ENCODE results near the gene CARMIL3. TPM values are rescaled to one million over a fixed set of nuclear protein-coding genes. Genes with fewer than 3 reads are reported as not detected.
"Not testable (repeated sequence)": the region's sequence is repeated elsewhere in the genome, so short reads cannot be mapped to it uniquely, and the experiment has no call there.

Gene CARMIL3
- 0.33 and 0.42 TPM in 2 replicates for total RNA-seq (2022)
- Bru-seq, nascent RNA = percentile 8 among the genes with signal in this experiment
- BruChase-seq, experiment 1, labeled RNA remaining after a 6-hour chase = percentile 10 among the genes with signal in this experiment
- percentile 17 among the genes with signal in this experiment for BruChase-seq, experiment 2, labeled RNA remaining after a 2-hour chase
- long read RNA-seq = 0 reads

GRCh38 chr14:24051789-24052655 lies at the start of gene CARMIL3:
Gene CARMIL3, plus strand, starts transcription at chr14:24052009. Its CDS starts 145 bp downstream, at chr14:24052154.
- CTCF ChIA-PET = interaction anchor here (0.7 kb wide), 1 partner anchor 213 kb away, joined by 4 read pairs; no protein-coding TSS in a partner anchor
- DNase-seq = peak; percentile 61
- no TSS peak for BruUV-seq (replicated peaks)
- TF ChIP-seq CTCF (IDR thresholded peaks at IDR 0.05; ENCODE audit: unreplicated experiment) = no peak
- Mint-ChIP-seq H3K27me3 (ENCODE audit: unreplicated experiment) (peaks cover 88% of the 10 kb centered on the region), H3K4me3 (ENCODE audit: low read depth, unreplicated experiment) (peak within 1 kb of the TSS; percentile 70), H3K4me1 (ENCODE audit: low read depth, unreplicated experiment) (peaks cover 11% of the 10 kb centered on the region), H3K36me3 (ENCODE audit: insufficient read depth, unreplicated experiment) (peaks cover 21% of the 10 kb centered on the region), H3K27ac (ENCODE audit: unreplicated experiment) (no peak within 1 kb of the TSS), H3K9me3 (ENCODE audit: low read depth, unreplicated experiment) (no peaks in the 10 kb centered on the region)
- intact Hi-C loops (cut with micrococcal nuclease; ENCODE audit: unreplicated experiment) = no loop called here

GRCh38 chr14:24006471-24006816 lies 45.4 kb upstream of the CARMIL3 start:
- CTCF ChIA-PET; H3K36me3 Mint-ChIP-seq (ENCODE audit: insufficient read depth, unreplicated experiment): not testable (repeated sequence)

GRCh38 chr14:24006817-24007652 lies 44.8 kb upstream of the CARMIL3 start:
- H3K4me3 Mint-ChIP-seq (ENCODE audit: low read depth, unreplicated experiment) = peak overlapping the region; percentile 13
- H3K36me3 Mint-ChIP-seq (ENCODE audit: insufficient read depth, unreplicated experiment); H3K27ac Mint-ChIP-seq (ENCODE audit: unreplicated experiment); H3K9me3 Mint-ChIP-seq (ENCODE audit: low read depth, unreplicated experiment); intact Hi-C loops (cut with micrococcal nuclease; ENCODE audit: unreplicated experiment); CTCF ChIA-PET; BruUV-seq (replicated peaks); H3K4me1 Mint-ChIP-seq (ENCODE audit: low read depth, unreplicated experiment): not testable (repeated sequence)
- peaks cover 29% of the 10 kb centered on the region for H3K27me3 Mint-ChIP-seq (ENCODE audit: unreplicated experiment)
- peak; percentile 31 for DNase-seq

More at GRCh38 chr14:24006471-24006816, 45.4 kb upstream of the CARMIL3 start:
- H3K27ac Mint-ChIP-seq (ENCODE audit: unreplicated experiment); H3K4me3 Mint-ChIP-seq (ENCODE audit: low read depth, unreplicated experiment); DNase-seq; intact Hi-C loops (cut with micrococcal nuclease; ENCODE audit: unreplicated experiment); H3K9me3 Mint-ChIP-seq (ENCODE audit: low read depth, unreplicated experiment); H3K4me1 Mint-ChIP-seq (ENCODE audit: low read depth, unreplicated experiment); BruUV-seq (replicated peaks): not testable (repeated sequence)
- H3K27me3 Mint-ChIP-seq (ENCODE audit: unreplicated experiment) = peaks cover 26% of the 10 kb centered on the region

- DNase-seq = no peak
- H3K4me1 Mint-ChIP-seq (ENCODE audit: low read depth, unreplicated experiment) = no peaks in the 10 kb centered on the region
- no peak overlapping the region for H3K27ac Mint-ChIP-seq (ENCODE audit: unreplicated experiment)
- peaks cover 34% of the 10 kb centered on the region for H3K27me3 Mint-ChIP-seq (ENCODE audit: unreplicated experiment)
- no peak for TF ChIP-seq CTCF (IDR thresholded peaks at IDR 0.05; ENCODE audit: unreplicated experiment)
- CTCF ChIA-PET = no interaction called here
- no peak overlapping the region for H3K4me3 Mint-ChIP-seq (ENCODE audit: low read depth, unreplicated experiment)
- no peaks in the 10 kb centered on the region for H3K36me3 Mint-ChIP-seq (ENCODE audit: insufficient read depth, unreplicated experiment)
- intact Hi-C loops (cut with micrococcal nuclease; ENCODE audit: unreplicated experiment) = no loop called here
- no peaks in the 10 kb centered on the region for H3K9me3 Mint-ChIP-seq (ENCODE audit: low read depth, unreplicated experiment)
- BruUV-seq (replicated peaks) = no TSS peak
Measured at GRCh38 chr14:24011051-24011450, 40.8 kb upstream of the CARMIL3 start.

GRCh38 chr14:24012726-24013273 lies 39.0 kb upstream of the CARMIL3 start:
- BruUV-seq (replicated peaks); H3K27ac Mint-ChIP-seq (ENCODE audit: unreplicated experiment); H3K9me3 Mint-ChIP-seq (ENCODE audit: low read depth, unreplicated experiment); DNase-seq; H3K4me1 Mint-ChIP-seq (ENCODE audit: low read depth, unreplicated experiment); H3K36me3 Mint-ChIP-seq (ENCODE audit: insufficient read depth, unreplicated experiment); CTCF ChIA-PET; intact Hi-C loops (cut with micrococcal nuclease; ENCODE audit: unreplicated experiment); H3K4me3 Mint-ChIP-seq (ENCODE audit: low read depth, unreplicated experiment): not testable (repeated sequence)
- peaks cover 51% of the 10 kb centered on the region for H3K27me3 Mint-ChIP-seq (ENCODE audit: unreplicated experiment)

Data from Calu3 (cell line).